Small intestine (tissue), 7 donors: ENCODE data around the gene CD320. TPM values are rescaled to one million over a fixed set of nuclear protein-coding genes. Genes with fewer than 3 reads are reported as not detected.

ENCODE experiments used
- DNase-seq, 2 donors: peaks; one replicate each; pipeline versions ENCODE4 v3.0.0 to v3.0.0-alpha.2; 2013
- FAIRE-seq: peaks from 2 replicates; lab custom pipeline; 2012; peaks lifted over from hg19 to GRCh38; lab: Jason Lieb, UNC
- H3K27ac ChIP-seq, 3 donors: one replicate each; pipeline ENCODE4 v1.5.1; 2013; ENCODE audit warnings: low read length in 2 of 3, mild to moderate bottlenecking in 2 of 3, control low read depth in 1 of 3, inconsistent platforms in 1 of 3, low read depth in 1 of 3, moderate library complexity in 1 of 3
- H3K27me3 ChIP-seq, 3 donors: one replicate each; pipeline ENCODE4 v1.6.1; 2013; ENCODE audit warnings: low read length in 3 of 3, inconsistent platforms in 1 of 3; ENCODE audit not compliant: control insufficient read depth in 3 of 3, insufficient read depth in 3 of 3
- H3K36me3 ChIP-seq, 3 donors: one replicate each; pipeline ENCODE4 v1.6.1; 2013; ENCODE audit warnings: low read length in 3 of 3, inconsistent platforms in 1 of 3, low read depth in 1 of 3, mild to moderate bottlenecking in 1 of 3, moderate library complexity in 1 of 3; ENCODE audit not compliant: control insufficient read depth in 3 of 3, insufficient read depth in 2 of 3
- H3K4me1 ChIP-seq, 3 donors: one replicate each; pipeline ENCODE4 v1.6.1; 2013; ENCODE audit warnings: low read length in 2 of 3, inconsistent platforms in 1 of 3, low read depth in 1 of 3, mild to moderate bottlenecking in 1 of 3, moderate library complexity in 1 of 3; ENCODE audit not compliant: control insufficient read depth in 3 of 3, insufficient read depth in 2 of 3
- H3K4me3 ChIP-seq, 3 donors: one replicate each; pipeline ENCODE4 v1.5.1; 2013; ENCODE audit warnings: low read length in 3 of 3, control low read depth in 1 of 3, inconsistent platforms in 1 of 3, low read depth in 1 of 3, mild to moderate bottlenecking in 1 of 3, moderate library complexity in 1 of 3
- H3K9me3 ChIP-seq, 2 donors: one replicate each; pipeline ENCODE4 v1.6.1; 2013; ENCODE audit warnings: low read depth in 1 of 2, low read length in 1 of 2; ENCODE audit not compliant: control insufficient read depth in 2 of 2, insufficient read depth in 1 of 2
- WGBS, 3 donors: extraction: QIAGEN DNeasy Blood & Tissue Kit; methylation state at CpG; one replicate each; pipeline ENCODE4 v1.1.7; 2013; 5-methylcytosine and 5-hydroxymethylcytosine counted together
- polyA plus RNA-seq, 4 donors: library from polyadenylated mRNA; stranded (reverse) in 3 of 4; unstranded in 1 of 4; fragments of 200-250 nt in 3 of 4; fragments of 120-200 nt in 1 of 4; gene quantifications; one replicate each; pipeline versions ENCODE4 v1.2.1 to v1.2.3, GENCODE V29; 2013
- donor health status: healthy with polysubstance abuse.
- donor health status: control.
- donor health status: control.
- donor health status: Bipolar disorder and iron deficiency.
- donor health status: healthy.

Gene CD320
- polyA plus RNA-seq, 4 donors: 9.8 to 64.7 (median 17.1) TPM

DNA sequence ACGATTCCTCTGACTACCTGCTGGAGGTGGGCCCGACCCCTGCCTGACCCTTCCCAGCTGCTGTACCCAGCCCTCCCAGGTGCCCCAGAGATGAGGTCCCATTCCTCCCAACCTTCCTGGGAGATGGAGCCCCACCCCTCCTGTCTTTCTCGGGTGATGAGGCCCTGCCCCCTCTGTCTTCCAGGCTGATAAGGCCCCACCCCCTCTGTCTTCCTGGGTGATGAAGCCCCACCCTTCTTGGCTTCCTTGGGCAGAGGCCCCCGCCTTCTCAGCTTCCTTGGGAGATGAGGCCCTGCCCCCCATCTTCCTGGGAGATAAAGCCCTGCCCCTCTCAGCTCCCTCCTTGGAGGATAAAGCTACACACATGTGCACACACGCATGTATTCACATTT is 51.1 kb downstream of the CD320 start:
- Histone ChIP-seq H3K27ac (no peak overlapping the region), H3K27me3 (no peaks in the 10 kb centered on the region), H3K9me3 (no peaks in the 10 kb centered on the region), H3K4me3 (no peak overlapping the region), H3K36me3 (peaks cover 0 to 97% (median 4%) of the 10 kb centered on the region in 3 donors), H3K4me1 (peaks cover 0 to 16% (median 0%) of the 10 kb centered on the region in 3 donors)
- 40 to 61% (median 57%) methylated on average over 5 of the region's 5 CpGs for WGBS, 3 donors
- DNase-seq (peak in 1 of 2 donors; percentile 85), FAIRE-seq (no peak)

- peaks cover 0 to 97% (median 4%) of the 10 kb centered on the region in 3 donors for H3K36me3 ChIP-seq
- WGBS, 3 donors: 92 to 96% (median 96%) methylated on average over 15 of the region's 15 CpGs
- DNase-seq: no peak
Observed at GRCh38 chr19:8256276-8257051, 51.7 kb downstream of the CD320 start.

DNA sequence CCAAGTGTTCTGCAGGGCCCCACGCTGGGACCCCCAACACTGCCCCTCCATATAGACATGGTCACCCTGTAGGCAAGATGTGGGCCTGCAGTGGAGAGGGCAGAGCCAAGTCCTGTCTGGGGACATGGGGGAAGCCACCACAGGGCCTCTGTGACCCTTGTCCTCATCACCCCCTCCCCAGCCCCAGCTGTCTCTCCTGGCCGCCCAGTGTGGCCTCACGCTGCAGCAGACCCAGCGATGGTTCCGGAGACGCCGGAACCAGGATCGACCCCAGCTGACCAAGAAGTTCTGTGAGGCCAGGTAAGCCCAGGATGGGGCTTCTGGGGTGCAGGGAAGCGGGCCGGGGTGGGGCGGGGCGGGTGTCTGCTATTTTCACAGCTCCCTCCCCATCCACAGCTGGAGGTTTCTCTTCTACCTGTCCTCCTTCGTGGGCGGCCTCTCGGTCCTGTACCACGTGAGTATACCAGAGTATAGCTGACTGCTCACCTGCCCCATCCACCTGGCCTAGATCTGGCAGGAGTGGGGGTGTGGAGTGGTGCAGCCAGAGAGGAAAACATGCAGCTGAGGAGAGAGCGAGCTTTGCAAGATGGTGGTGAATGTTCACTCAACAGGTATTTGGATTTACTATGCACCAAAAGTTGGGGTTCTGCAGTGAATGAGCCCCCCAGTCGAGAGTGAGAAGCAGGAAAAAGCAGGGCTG is 52.6 kb downstream of the CD320 start:
- H3K4me3 ChIP-seq: no peak overlapping the region
- FAIRE-seq: no peak
- H3K36me3 ChIP-seq: peaks cover 0 to 98% (median 4%) of the 10 kb centered on the region in 3 donors
- H3K27ac ChIP-seq: no peak overlapping the region
- no peaks in the 10 kb centered on the region for H3K9me3 ChIP-seq
- H3K4me1 ChIP-seq: peaks cover 0 to 16% (median 0%) of the 10 kb centered on the region in 3 donors
- no peaks in the 10 kb centered on the region for H3K27me3 ChIP-seq
- 84 to 91% (median 86%) methylated on average over 17 to 18 of the region's 18 CpGs for WGBS, 3 donors
- no peak for DNase-seq

More at GRCh38 chr19:8256276-8257051, 51.7 kb downstream of the CD320 start:
- Histone ChIP-seq H3K9me3 (no peaks in the 10 kb centered on the region), H3K4me1 (peaks cover 0 to 16% (median 0%) of the 10 kb centered on the region in 3 donors), H3K4me3 (no peak overlapping the region), H3K27ac (no peak overlapping the region), H3K27me3 (no peaks in the 10 kb centered on the region)
- FAIRE-seq: no peak

- H3K27me3 ChIP-seq: no peaks in the 10 kb centered on the region
- peaks cover 0 to 16% (median 0%) of the 10 kb centered on the region in 3 donors for H3K4me1 ChIP-seq
- H3K9me3 ChIP-seq: no peaks in the 10 kb centered on the region
- 83 to 86% (median 86%) methylated on average over 9 to 11 of the region's 11 CpGs for WGBS, 3 donors
- no peak for DNase-seq
- H3K36me3 ChIP-seq: peaks cover 0 to 91% (median 4%) of the 10 kb centered on the region in 3 donors
- no peak overlapping the region for H3K27ac ChIP-seq
- FAIRE-seq: no peak
- H3K4me3 ChIP-seq: no peak overlapping the region
Observed at GRCh38 chr19:8254286-8255001, 53.7 kb downstream of the CD320 start.

DNA sequence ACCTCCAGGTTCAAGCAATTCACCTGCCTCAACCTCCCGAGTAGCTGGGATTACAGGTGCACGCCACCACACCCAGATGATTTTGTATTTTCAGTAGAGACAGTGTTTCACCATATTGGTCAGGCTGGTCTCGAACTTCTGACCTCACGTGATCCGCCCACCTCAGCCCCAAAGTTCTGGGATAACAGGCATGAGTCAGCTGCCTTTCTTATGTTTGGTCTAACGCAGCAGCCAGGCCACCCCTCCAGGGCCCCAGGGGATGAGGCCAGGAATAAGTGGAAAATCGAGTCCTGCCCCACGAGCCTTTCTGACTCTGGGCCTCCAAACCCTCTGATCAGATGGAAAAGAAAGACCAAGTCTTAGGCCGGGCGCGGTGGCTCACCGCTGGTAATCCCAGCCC is 54.5 kb downstream of the CD320 start:
- no peak for FAIRE-seq
- H3K4me1 ChIP-seq: peaks cover 0 to 16% (median 0%) of the 10 kb centered on the region in 3 donors
- WGBS, 3 donors: 78 to 88% (median 80%) methylated on average over 12 of the region's 12 CpGs

GRCh38 chr19:8252922-8253589 is 55.1 kb downstream of the CD320 start:
- Histone ChIP-seq H3K4me1 (peaks cover 0 to 16% (median 0%) of the 10 kb centered on the region in 3 donors), H3K4me3 (no peak overlapping the region), H3K27ac (no peak overlapping the region), H3K27me3 (no peaks in the 10 kb centered on the region), H3K9me3 (no peaks in the 10 kb centered on the region), H3K36me3 (peaks cover 0 to 78% (median 4%) of the 10 kb centered on the region in 3 donors)
- DNase-seq: peak; percentile 70 to 84
- whole genome bisulfite sequencing, 3 donors: 26 to 28% (median 26%) methylated on average over 13 of the region's 13 CpGs
- no peak for FAIRE-seq

More for the DNA sequence above, 54.5 kb downstream of the CD320 start:
- Histone ChIP-seq H3K27ac (no peak overlapping the region), H3K27me3 (no peaks in the 10 kb centered on the region), H3K9me3 (no peaks in the 10 kb centered on the region), H3K4me3 (no peak overlapping the region), H3K36me3 (peaks cover 0 to 83% (median 4%) of the 10 kb centered on the region in 3 donors)
- no peak for DNase-seq
